GM21528 (cell line): ENCODE data around the gene HOXD10.

Source experiments
- ATAC-seq: cut with Tn5 transposase; IDR thresholded peaks from one replicate; pipeline ENCODE4 v1.9.1; 2021; ENCODE audit warnings: mild to moderate bottlenecking, moderate library complexity; ENCODE audit not compliant: unreplicated experiment, low FRiP score

The HOXD10 gene

DNA sequence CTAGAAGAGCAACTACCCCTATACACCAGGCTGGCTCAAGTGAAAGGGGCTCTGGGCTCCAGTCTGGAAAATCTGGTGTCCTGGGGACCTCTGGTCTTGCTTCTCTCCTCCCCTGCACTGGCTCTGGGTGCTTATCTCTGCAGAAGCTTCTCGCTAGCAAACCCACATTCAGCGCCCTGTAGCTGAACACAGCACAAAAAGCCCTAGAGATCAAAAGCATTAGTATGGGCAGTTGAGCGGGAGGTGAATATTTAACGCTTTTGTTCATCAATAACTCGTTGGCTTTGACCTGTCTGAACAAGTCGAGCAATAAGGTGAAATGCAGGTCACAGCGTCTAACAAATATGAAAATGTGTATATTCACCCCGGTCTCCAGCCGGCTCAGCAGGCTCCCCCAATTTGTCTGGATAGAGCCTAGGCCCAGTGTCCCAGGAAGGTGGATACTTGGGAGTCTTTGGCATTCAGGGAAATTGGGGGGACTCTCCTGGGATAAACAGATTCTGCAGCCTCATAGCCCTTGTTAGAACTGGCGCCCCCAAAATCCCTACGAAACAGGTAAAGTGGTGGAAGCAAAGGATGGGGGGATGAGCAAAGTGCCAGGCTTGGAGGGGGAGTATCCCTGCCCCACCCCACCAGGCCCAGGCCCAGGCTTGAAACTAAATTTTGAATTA is 32.3 kb downstream of the HOXD10 start:
- no peak for ATAC-seq

DNA sequence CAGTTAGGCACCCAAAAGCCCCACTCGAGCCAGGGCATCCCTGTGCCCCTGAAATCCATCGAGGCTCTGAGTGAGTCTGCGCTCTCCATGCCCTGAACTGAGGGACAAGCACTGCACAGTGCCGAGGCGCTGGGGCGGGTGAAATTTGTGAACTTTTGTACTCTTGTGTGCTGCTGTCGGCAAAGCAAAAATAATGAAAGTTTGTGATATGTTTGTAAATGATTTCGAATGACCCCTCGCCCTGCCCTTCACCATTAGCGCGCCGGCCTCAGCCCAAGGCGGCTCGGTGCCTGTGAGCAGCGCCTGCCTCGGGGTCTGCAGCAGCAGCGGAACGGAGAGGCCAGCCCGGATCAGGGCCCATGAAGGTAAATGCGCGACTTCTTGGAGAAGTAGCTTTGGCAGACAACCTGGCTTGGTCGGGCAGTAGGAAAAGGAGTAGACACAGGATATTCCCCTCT is 32.9 kb downstream of the HOXD10 start:
- ATAC-seq, result no peak

DNA sequence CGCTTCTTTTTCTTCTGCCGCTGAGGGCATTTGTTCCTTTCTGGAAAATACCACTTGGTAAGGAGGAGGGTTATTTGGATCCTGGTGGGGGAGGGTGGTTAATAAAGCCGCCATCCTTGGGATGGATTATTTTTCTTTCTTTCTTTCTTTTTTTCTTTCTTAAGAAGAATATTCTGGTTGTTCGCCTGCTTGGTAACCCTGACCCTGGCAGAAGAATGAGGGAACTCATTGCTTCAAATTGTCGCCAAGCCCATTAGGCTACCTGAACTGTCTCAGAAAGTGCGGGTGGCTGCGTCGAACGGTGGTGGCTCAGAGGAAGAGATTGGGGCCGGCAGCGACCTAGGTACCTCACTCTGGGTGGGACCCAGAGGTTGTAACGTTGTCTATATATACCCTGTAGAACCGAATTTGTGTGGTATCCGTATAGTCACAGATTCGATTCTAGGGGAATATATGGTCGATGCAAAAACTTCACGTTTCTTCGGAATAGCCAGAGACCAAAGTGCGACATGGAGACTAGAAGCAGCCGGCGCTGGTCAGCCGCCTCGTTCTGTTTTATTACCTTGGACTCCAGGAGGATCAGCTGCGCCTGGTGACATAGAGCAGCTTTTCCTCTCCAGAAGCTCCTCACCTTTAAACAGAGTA is 33.5 kb downstream of the HOXD10 start:
- ATAC-seq, result no peak

DNA sequence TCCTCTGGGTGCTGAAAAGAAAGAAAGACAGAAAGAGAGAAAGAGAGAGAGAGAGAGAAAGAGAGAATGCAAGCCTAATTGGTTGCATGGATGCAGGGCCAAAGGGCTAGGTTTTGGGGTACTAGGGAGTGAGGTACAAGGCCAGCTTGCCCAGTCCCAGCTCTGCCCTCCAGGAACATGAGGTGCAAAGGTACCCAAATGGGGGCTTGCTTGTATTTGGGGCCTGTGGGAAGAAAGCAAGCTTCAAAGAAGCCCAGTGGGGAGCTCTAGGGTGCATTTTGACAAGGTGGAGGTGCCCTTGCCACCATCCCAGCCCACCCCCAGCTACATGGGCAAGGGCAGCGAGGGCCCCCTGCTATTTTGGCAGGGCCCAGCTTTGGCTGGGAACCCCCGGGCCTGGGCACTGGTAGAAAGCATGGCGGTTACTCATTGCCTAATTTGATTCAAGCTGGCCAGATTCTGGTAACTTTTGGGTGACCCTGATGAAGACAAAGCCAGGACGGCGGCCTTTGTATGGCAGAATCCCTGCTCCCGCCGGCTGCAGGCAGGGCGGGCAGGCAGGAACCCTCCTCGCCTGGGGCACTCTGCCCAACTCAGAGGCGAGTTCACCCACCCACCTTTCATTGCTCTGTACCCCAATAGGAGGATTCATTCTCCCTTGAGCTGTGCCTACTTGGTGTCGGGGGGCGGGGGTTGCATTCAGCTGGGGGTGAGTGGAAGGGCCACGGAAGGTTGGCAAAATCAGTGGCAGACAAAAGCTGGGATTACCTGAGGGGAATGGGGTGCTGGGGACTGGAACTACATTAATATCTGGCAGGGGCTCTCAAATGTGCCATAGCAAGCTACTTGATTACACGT is 34.2 kb downstream of the HOXD10 start:
- ATAC-seq, result no peak

DNA sequence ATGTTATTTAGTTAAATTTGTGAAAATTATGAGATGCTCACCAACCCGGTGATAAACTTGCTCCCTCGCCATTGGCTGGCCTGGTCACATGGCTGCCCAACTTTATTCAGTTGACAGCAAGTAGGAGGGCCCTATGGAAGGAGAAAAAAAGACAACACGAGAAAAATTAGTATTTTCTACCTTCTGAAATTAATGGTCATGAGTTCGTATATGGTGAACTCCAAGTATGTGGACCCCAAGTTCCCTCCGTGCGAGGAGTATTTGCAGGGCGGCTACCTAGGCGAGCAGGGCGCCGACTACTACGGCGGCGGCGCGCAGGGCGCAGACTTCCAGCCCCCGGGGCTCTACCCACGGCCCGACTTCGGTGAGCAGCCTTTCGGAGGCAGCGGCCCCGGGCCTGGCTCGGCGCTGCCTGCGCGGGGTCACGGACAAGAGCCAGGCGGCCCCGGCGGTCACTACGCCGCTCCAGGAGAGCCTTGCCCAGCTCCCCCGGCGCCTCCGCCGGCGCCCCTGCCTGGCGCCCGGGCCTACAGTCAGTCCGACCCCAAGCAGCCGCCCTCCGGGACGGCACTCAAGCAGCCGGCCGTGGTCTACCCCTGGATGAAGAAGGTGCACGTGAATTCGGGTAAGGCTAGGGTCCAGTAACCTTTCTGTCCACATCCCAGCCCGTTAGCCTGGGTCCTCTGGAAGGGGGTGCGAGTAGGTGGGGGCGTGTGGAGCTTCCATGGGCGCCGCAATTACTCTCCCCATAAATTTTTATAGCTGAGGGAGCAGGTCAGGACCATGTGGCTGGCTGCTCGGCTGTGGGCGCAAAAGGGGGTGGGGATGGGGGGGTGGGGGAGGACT is 35.1 kb downstream of the HOXD10 start, which contains the start of gene HOXD4:
HOXD4 (plus strand) TSS at position 109 of the 846 bp plus-strand sequence; CDS start at position 193, 84 bp downstream.
- no peak for ATAC-seq

DNA sequence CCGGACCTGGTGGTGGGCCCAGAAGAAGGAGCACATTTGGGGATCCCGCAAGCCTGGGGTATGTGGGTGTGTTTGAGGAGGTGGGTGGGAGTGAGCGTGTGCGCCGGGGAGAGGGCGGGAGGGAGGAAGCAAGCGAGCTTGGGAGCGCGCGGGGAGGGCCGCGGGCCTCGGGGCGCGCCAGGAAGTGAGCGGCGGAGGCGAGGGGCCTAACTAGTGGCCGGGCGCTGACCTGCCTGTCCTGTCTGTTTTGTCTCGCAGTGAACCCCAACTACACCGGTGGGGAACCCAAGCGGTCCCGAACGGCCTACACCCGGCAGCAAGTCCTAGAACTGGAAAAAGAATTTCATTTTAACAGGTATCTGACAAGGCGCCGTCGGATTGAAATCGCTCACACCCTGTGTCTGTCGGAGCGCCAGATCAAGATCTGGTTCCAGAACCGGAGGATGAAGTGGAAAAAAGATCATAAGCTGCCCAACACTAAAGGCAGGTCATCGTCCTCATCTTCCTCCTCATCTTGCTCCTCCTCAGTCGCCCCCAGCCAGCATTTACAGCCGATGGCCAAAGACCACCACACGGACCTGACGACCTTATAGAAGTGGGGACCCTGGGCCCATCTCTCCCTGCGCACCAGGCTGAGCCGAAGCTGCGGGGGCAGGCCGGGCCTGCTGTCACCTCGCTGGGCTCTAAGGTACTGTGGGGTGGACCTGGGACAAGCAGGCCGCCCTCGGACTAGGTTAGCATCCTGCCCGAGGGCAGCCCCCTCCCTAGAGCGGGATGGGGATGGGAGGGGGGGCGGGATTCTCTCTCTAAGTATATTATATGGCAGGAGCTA is 36.0 kb downstream of the HOXD10 start:
- ATAC-seq, result no peak

DNA sequence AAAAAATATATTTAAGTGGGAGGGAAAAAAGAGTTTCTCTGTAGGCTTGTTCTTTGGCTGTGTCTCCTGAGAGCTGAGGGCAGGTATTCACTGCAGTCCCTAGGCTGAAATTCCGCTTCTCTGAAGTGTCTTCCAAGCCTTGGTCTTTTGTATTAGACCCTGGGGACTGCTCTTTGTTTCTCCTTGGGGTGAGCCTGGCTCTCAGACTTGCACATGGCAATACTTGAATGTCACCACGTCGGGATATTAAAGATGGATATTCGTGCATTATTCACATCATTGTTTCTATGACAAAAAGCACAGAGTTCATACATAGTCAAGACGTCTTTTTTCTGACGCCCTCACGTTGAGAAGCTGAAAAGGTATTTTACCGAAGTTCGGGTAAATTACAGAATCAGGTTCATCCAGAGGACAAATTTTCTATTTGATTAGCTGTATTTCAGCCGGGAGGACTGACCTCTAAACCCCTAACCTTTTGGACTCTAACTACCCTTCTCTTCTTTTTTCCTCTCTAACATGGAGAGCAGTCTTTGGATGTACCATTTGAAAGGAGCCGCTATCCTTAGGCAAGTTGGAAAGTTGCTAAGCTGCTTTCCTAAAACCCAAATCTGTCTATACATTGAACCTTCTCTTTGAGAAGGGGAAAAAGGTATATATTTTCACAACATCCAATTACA is 38.1 kb downstream of the HOXD10 start:
- no peak for ATAC-seq

DNA sequence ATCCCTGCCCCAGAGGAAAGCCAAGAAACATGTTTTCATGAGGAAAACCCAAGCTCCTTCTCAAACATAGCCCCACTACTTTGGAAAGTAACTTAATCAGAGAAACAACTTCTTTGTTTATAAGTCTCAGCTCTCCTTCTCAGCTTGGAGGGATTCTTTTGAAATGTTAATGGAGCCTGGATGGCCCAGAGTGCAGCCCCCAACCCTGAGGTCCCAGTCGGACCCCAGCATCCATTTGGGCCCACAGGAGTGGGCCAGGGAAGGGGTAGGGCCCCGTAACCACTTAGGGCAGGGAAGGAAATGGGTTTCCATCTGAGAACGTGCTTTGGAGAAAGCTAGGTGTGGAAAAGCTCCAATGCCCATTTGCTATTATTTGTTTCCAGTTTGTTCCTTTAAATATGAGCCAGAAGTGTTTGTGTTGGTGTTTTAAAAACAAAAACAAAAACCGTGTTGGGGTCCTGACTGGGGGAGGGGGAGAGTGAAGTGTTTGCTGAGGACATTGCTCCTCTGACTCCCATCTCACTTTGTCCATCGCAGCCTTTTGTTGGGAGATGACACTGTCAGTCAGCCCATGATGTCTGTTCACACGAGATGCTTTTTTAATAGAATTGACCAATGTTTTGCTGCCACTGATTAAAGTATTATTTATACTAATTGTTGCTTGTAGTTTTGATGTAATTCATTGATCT is 38.9 kb downstream of the HOXD10 start:
- ATAC-seq, result no peak

DNA sequence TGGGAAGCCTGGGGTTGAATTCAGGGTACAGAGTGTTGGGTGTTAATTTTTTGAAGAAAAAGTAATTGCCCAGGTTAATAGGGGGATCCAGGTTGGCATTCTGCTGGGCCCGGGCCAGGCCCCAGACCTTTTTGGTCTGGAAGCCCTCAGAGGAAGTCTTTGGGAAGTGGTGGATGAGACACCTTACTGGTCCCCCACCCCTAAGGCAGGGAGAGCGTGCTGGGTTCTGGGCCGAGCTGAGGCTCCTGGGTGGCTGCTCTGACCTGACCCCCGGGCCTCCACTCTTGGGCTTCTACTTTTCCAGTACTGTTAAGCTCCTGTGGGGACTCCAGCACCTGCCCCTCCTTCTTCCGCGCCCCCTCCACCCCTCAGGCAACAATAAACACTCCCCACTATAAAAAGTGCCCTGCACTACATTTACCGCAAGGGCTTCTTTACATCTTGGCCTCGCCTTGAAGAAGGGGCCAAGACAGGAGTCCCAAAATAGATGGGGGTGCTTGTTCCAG is 39.8 kb downstream of the HOXD10 start:
- no peak for ATAC-seq

DNA sequence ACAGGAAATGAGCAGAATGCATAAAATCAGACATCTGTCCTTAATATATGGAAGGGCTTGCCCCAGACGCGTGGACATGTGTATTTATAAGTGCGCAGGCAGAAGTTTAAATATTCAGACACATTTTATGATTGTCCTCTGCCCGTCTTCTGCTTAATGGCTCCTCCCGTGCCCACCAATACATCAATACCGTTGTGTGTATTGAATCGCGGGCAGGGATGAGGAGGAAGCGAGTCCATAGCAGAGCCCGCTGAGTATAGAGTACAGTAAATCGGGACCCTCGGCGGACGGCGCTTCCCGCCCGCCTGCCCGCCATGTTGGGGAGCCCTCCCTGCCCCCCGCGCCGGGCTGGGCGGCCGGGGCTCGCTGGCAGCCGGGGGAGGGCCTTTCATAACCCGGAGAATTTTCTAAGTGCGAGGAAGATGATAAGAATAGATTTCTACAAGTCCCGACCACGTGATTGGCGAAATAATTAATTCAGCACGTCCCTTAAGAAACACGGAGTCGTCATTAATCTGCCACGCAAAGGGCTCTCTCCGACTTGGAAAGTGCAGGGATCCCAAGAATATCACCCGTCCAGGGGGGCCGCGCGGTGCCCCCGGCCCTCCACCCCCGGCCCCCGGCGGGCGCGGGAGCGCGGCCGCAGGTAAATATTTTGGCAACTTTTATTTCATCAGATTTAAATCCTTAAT is 40.4 kb downstream of the HOXD10 start, which contains the start of gene HOXD3:
HOXD3 (plus strand) TSS at position 501 of the 692 bp plus-strand sequence. CDS start 11,808 bp downstream, outside the sequence.
- ATAC-seq, result no peak

DNA sequence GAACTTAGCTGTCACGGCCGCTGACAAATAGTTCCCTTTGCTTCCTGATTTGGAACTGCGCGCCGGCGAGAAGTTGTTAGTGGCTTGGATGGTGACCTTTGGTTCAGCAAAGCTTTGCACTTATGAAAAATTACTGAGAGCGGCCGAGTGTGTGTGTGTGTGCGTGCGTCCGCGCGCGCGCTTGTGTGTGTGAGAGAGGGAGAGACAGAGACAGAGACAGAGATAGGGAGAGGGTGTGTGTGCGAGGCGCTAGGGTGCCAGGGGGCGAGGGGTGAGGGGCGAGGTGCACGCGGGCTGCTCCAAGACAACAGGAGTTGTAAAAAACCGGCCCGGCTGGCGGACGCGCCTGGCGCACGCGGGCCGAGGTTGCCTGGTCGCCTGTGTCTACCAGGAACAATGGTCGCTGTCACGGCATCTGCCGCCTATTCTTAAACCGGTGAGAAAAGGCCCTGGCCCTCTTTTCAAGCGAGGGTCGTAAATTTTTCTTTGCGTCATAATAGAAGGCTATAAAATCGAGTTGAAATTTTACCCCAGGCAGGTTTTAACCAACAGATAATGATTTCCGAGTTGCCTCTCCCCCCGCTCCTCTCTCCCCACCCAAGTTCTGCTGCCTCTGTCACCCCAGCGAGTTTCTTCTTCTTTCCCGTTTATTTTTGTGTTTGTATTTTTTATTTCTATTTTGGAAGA is 41.1 kb downstream of the HOXD10 start:
- no peak for ATAC-seq

DNA sequence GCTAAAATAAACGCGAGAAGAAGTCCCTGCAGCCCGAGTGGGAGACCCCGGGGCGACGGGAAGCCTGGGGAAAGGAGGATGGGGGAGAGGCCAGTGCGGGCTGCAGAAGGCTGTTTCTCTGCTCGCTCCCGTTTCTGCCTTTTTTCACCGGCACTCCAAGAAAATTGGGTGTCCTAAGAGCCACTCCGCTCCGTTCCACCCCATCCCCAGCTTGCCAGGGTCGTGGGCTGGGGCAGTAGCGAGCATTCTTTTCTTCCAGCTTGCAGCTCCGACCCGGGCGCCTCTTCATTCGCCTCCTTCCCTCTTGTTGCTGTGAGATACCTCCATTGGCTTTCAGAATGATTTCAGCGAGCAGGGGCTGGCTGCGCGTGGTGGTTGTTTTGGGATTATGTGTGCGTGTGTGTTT is 41.6 kb downstream of the HOXD10 start:
- no peak for ATAC-seq

DNA sequence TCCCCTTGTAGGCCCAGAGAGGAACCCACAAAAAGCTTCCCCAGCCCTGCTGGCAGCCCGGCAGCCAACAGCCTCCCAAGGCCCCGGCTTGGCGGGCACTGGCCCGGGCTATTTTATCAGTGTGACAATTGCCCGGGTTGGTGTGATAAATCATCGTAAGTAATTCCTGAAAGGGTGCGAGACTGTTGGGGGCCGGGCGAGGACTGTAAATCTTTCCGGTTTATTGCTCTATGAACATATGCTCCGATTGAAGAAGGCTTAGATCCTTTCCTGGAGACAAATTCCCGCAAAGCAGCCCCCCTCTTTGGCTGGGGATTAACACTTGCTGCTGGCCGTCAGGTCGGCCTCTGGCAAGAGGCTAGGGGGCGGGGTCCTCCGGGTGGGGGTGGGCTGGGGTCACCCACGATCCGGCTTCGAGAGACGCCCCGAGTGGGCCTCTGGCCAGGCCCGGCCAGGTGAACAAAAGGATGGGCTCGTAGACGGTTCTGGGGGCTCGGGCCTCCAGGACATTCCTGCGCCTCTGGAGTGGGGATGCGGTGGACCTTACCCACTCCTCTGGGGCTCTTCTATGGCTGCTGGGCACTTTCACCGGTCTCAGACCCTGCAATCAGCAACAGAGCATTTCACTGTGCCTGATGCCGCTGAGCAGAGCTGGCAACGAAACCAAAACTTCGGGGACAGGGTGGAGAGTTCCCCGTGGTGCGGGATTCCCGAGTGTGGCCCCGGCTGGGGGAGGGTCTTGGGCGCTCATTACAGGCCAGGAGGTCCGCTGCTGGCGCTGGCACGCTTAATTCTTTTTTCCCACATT is 42.5 kb downstream of the HOXD10 start:
- no peak for ATAC-seq

DNA sequence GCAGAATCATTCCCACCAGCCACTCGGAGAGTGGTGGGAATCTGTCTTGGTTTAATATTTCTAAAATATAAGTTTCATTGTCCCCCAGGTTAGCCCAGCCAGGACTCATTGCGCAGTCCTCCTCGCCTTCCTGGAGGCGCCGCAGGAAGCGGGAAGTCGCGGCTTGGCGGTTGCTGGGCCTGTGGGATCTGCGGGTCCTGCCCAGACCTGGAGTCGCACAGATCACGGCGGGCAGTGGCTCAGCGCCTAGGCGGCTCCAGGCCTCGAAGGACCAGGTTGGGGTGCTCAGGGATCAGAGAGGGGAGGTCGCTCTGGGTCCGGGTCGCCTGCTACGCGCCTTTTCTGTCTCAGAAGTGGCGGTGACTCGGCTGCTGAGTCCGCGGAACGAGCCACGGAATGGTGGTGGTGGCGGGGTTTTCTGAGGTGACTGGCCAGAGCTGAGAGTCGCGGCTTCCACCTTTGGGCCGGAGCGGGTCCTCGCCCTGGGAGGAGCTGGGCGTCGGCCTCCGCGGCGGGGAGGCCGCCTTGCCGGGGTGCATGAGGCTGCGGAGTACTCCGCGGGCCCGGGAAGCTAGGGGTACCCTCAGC is 43.2 kb downstream of the HOXD10 start:
- no peak for ATAC-seq

DNA sequence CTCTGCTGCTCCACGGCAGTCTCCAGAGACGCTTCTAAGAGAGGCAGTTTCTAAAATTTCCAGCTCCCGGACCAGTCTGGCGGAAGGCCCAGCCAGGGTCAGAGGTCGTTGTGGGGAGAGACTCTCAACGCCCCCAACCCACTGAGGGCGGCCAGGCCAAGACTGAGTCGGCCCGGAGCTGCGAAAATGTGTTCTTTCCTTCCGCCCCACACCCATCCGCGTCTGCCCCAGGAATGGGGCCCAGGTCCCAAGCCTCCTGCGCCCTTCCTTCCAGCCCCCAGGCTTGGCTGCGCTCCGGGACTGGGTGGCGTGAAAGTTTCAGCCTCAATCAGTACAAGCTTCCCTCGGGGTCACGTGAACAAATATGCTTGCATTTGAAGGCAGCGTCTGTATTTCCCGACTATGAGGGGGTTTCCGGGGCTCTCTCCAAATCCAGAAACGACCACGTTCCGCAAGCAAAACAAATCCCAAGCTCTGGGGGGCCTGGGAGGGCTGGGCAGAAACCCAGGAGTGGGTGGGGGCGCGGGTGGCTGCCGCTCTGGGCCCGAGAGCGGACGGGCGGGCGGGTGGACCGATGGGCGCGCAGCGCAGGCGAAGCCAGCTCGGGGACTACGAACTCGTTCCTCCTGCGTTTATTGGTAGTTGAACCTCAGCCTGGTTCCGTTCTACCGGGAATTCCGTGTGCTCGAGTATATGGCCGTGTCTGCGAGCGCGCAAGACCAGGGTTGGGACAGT is 43.8 kb downstream of the HOXD10 start:
- ATAC-seq, result no peak
